Measurements from ENCODE around the gene CLMP.

CLMP gene

GRCh38 chr11:123176785-123177184, 18.3 kb downstream of the CLMP start:
- FAIRE-seq: peak; percentile 20
- DNase-seq (ENCODE audit: insufficient read length, low spot score): no peak
- no peak for TF ChIP-seq POLR2A (IDR thresholded peaks at IDR 0.05; ENCODE audit: low read depth, low read length)

GRCh38 chr11:123174196-123175183, 20.6 kb downstream of the CLMP start:
- FAIRE-seq (peak; percentile 75), DNase-seq (ENCODE audit: insufficient read length, low spot score) (no peak)
- no peak for TF ChIP-seq POLR2A (IDR thresholded peaks at IDR 0.05; ENCODE audit: low read depth, low read length)

GRCh38 chr11:123173856-123174186, 21.2 kb downstream of the CLMP start:
- FAIRE-seq: no peak
- DNase-seq (ENCODE audit: insufficient read length, low spot score): no peak
- no peak for TF ChIP-seq POLR2A (IDR thresholded peaks at IDR 0.05; ENCODE audit: low read depth, low read length)

GRCh38 chr11:123173040-123173855, 21.8 kb downstream of the CLMP start:
- peak; percentile 45 for DNase-seq (ENCODE audit: insufficient read length, low spot score)
- peak; percentile 96 for FAIRE-seq
- no peak for TF ChIP-seq POLR2A (IDR thresholded peaks at IDR 0.05; ENCODE audit: low read depth, low read length)

GRCh38 chr11:123170929-123171328, 24.1 kb downstream of the CLMP start:
- no peak for FAIRE-seq
- DNase-seq (ENCODE audit: insufficient read length, low spot score): no peak
- TF ChIP-seq POLR2A (IDR thresholded peaks at IDR 0.05; ENCODE audit: low read depth, low read length): no peak

- TF ChIP-seq POLR2A (IDR thresholded peaks at IDR 0.05; ENCODE audit: low read depth, low read length): no peak
- DNase-seq (ENCODE audit: insufficient read length, low spot score) (no peak), FAIRE-seq (no peak)
These were observed 25.2 kb downstream of the CLMP start for GRCh38 chr11:123169821-123170220.

GRCh38 chr11:123168955-123169484, 26.0 kb downstream of the CLMP start:
- TF ChIP-seq POLR2A (IDR thresholded peaks at IDR 0.05; ENCODE audit: low read depth, low read length): no peak
- DNase-seq (ENCODE audit: insufficient read length, low spot score): no peak
- no peak for FAIRE-seq

GRCh38 chr11:123168241-123168640, 26.8 kb downstream of the CLMP start:
- no peak for TF ChIP-seq POLR2A (IDR thresholded peaks at IDR 0.05; ENCODE audit: low read depth, low read length)
- DNase-seq (ENCODE audit: insufficient read length, low spot score) (no peak), FAIRE-seq (no peak)

- no peak for TF ChIP-seq POLR2A (IDR thresholded peaks at IDR 0.05; ENCODE audit: low read depth, low read length)
- FAIRE-seq: no peak
- DNase-seq (ENCODE audit: insufficient read length, low spot score): no peak
These were observed 28.9 kb downstream of the CLMP start for GRCh38 chr11:123166071-123166559.

GRCh38 chr11:123164732-123165450, 30.2 kb downstream of the CLMP start:
- DNase-seq (ENCODE audit: insufficient read length, low spot score) (no peak), FAIRE-seq (no peak)
- TF ChIP-seq POLR2A (IDR thresholded peaks at IDR 0.05; ENCODE audit: low read depth, low read length): no peak

- no peak for DNase-seq (ENCODE audit: insufficient read length, low spot score)
- no peak for FAIRE-seq
- no peak for TF ChIP-seq POLR2A (IDR thresholded peaks at IDR 0.05; ENCODE audit: low read depth, low read length)
These were observed 31.4 kb downstream of the CLMP start for GRCh38 chr11:123163621-123164020.

- no peak for TF ChIP-seq POLR2A (IDR thresholded peaks at IDR 0.05; ENCODE audit: low read depth, low read length)
- FAIRE-seq: no peak
- no peak for DNase-seq (ENCODE audit: insufficient read length, low spot score)
These were observed 33.5 kb downstream of the CLMP start for GRCh38 chr11:123161376-123162030.

All from H54 (cell line).